Ovary (tissue), 9 donors: ENCODE results near the gene LIN9. TPM values are rescaled to one million over a fixed set of nuclear protein-coding genes. Genes with fewer than 3 reads are reported as not detected.
"Not testable (repeated sequence)": the region's sequence is repeated elsewhere in the genome, so short reads cannot be mapped to it uniquely, and the experiment has no call there.

Source experiments
- DNase-seq, 5 donors: peaks; one replicate each; pipeline ENCODE4 v3.0.0-alpha.2; 2019 to 2020
- H3K27ac ChIP-seq, 2 donors: fragments of 200-600 bp; one replicate each; pipeline versions ENCODE4 v1.5.1 to v1.8.0; 2019 to 2022
- H3K27me3 ChIP-seq: fragments of 200-600 bp; one replicate; pipeline ENCODE4 v1.8.0; 2022
- H3K36me3 ChIP-seq: fragments of 200-600 bp; sonication (generic); one replicate; pipeline ENCODE4 v1.5.1; 2019
- H3K4me1 ChIP-seq: one replicate; pipeline ENCODE4 v1.8.1; 2013; ENCODE audit warnings: mild to moderate bottlenecking, moderate library complexity; ENCODE audit not compliant: insufficient read depth
- H3K4me3 ChIP-seq: fragments of 200-600 bp; sonication (generic); one replicate; pipeline ENCODE4 v1.5.1; 2017
- H3K9me3 ChIP-seq, 2 donors: fragments of 200-600 bp in 1 of 2; sonication (generic) in 1 of 2; one replicate each; pipeline versions ENCODE4 v1.5.1 to v1.8.1; 2013 to 2019; ENCODE audit warnings: mild to moderate bottlenecking in 1 of 2, moderate library complexity in 1 of 2
- CTCF ChIP-seq, 3 donors: fragments of 450-650 bp in 2 of 3; fragments of 200-600 bp in 1 of 3; IDR thresholded peaks; one replicate each; pipeline versions ENCODE4 v1.5.1 to v1.8.0; 2016 to 2022; ENCODE audit warnings: antibody characterized with exemption in 3 of 3, mild to moderate bottlenecking in 1 of 3
- EP300 ChIP-seq: sonication (generic); formaldehyde crosslinking; IDR thresholded peaks from one replicate; pipeline ENCODE4 v1.6.1; 2017; ENCODE audit warnings: antibody characterized with exemption
- POLR2A ChIP-seq: fragments of 450-650 bp; IDR thresholded peaks from one replicate; pipeline ENCODE4 v1.6.1; 2017; ENCODE audit warnings: antibody characterized with exemption, mild to moderate bottlenecking, moderate library complexity
- WGBS, 3 donors: extraction: QIAGEN DNeasy Blood & Tissue Kit in 1 of 3; methylation state at CpG; one replicate each; pipeline versions ENCODE4 v1.1.5 to v1.1.7; 2013 to 2017; 5-methylcytosine and 5-hydroxymethylcytosine counted together
- intact Hi-C, 4 donors: fragments of 100-400 bp; cut with DNase I; formaldehyde crosslinking; loops; one replicate each; pipeline versions ENCODE4 v1.11.0 to v1.15.1; 2022 to 2023
- polyA plus RNA-seq, 2 donors: library from polyadenylated mRNA; stranded (reverse); fragments of 200-250 nt in 1 of 2; fragments of 350-450 nt in 1 of 2; fragmentation: Illumina TruSeq in 1 of 2; extraction: RNeasy Lipid Tissue Mini Kit (QIAGEN cat#74804) in 1 of 2; gene quantifications; one replicate each; pipeline ENCODE4 v1.2.3, GENCODE V29; 2013 to 2014
- total RNA-seq, 7 donors: library from RNA; depleted of rRNA in 2 of 7; stranded (reverse); fragments of >200 nt in 2 of 7; fragmentation: NEBNext Ultra II Directional in 3 of 7; extraction: Animal tissue kit (Norgen Biotek cat#: 25700) in 3 of 7; gene quantifications; one replicate each; pipeline versions ENCODE4 v1.1.0 to v1.2.4, GENCODE V29; 2016 to 2023
- donor health status: DM: no; HTN: no; CAD: no; lungs with moderate emphysema.
- donor health status: DM: no; HTN: no; CAD: no.
- donor health status: Bipolar disorder and iron deficiency.
- donor health status: DM: yes; HTN: yes; CAD: no.
- donor health status: DM: no; HTN: no; CAD: no.
- donor health status: DM: yes; HTN: yes; CAD: no.

Gene LIN9
- total and polyA plus RNA-seq, 9 donors = 3.1 to 8.6 (median 4.3) TPM

GRCh38 chr1:226253933-226254332 lies 55.0 kb downstream of the LIN9 start:
- intact Hi-C loops = no loop called here

GRCh38 chr1:226252841-226253240 lies 56.1 kb downstream of the LIN9 start:
- H3K27ac ChIP-seq, intact Hi-C loops, H3K4me3 ChIP-seq, DNase-seq, H3K4me1 ChIP-seq, H3K9me3 ChIP-seq, H3K27me3 ChIP-seq, H3K36me3 ChIP-seq: not testable (repeated sequence)
- WGBS, 3 donors = 94 to 99% (median 95%) methylated on average over 7 of the region's 7 CpGs

More at GRCh38 chr1:226253933-226254332, 55.0 kb downstream of the LIN9 start:
- H3K4me1 ChIP-seq = peaks cover 1% of the 10 kb centered on the region
- H3K9me3 ChIP-seq = no peaks in the 10 kb centered on the region
- TF ChIP-seq POLR2A = no peak
- no peak for TF ChIP-seq EP300
- TF ChIP-seq CTCF (IDR thresholded peaks at IDR 0.05) = no peak
- H3K36me3 ChIP-seq = no peaks in the 10 kb centered on the region
- H3K27ac ChIP-seq = no peak overlapping the region
- no peak overlapping the region for H3K4me3 ChIP-seq
- 94 to 97% (median 96%) methylated on average over 4 of the region's 4 CpGs for WGBS, 3 donors
- no peak for DNase-seq
- no peaks in the 10 kb centered on the region for H3K27me3 ChIP-seq

GRCh38 chr1:226250511-226250910 lies 58.5 kb downstream of the LIN9 start:
- no peaks in the 10 kb centered on the region for H3K9me3 ChIP-seq
- H3K4me3 ChIP-seq = no peak overlapping the region
- no peaks in the 10 kb centered on the region for H3K36me3 ChIP-seq
- no peaks in the 10 kb centered on the region for H3K27me3 ChIP-seq
- intact Hi-C loops = no loop called here
- TF ChIP-seq CTCF (IDR thresholded peaks at IDR 0.05) (no peak), EP300 (no peak), POLR2A (no peak)
- no peak overlapping the region for H3K27ac ChIP-seq
- WGBS, 3 donors = 98 to 100% (median 100%) methylated on average over 1 of the region's 1 CpG
- DNase-seq = no peak
- peaks cover 3% of the 10 kb centered on the region for H3K4me1 ChIP-seq

- Histone ChIP-seq H3K36me3 (no peaks in the 10 kb centered on the region), H3K4me1 (peaks cover 3% of the 10 kb centered on the region), H3K4me3 (no peak overlapping the region), H3K27me3 (no peaks in the 10 kb centered on the region), H3K27ac (no peak overlapping the region), H3K9me3 (no peaks in the 10 kb centered on the region)
- intact Hi-C loops = no loop called here
- TF ChIP-seq CTCF (IDR thresholded peaks at IDR 0.05) (no peak), EP300 (no peak), POLR2A (no peak)
- WGBS, 3 donors = 31 to 41% (median 33%) methylated on average over 3 of the region's 3 CpGs
- no peak for DNase-seq
Observed at GRCh38 chr1:226248796-226249195, 60.2 kb downstream of the LIN9 start.

GRCh38 chr1:226248091-226248490 lies 60.9 kb downstream of the LIN9 start:
- H3K27me3 ChIP-seq = no peaks in the 10 kb centered on the region
- no peak overlapping the region for H3K4me3 ChIP-seq
- no peak for DNase-seq
- peak overlapping the region in 1 of 2 donors; percentile 58 for H3K27ac ChIP-seq
- H3K4me1 ChIP-seq = peaks cover 3% of the 10 kb centered on the region
- H3K36me3 ChIP-seq = no peaks in the 10 kb centered on the region
- intact Hi-C loops = no loop called here
- no peaks in the 10 kb centered on the region for H3K9me3 ChIP-seq
- 7 to 15% (median 10%) methylated on average over 2 of the region's 2 CpGs for WGBS, 3 donors
- TF ChIP-seq EP300 (no peak), CTCF (IDR thresholded peaks at IDR 0.05) (no peak), POLR2A (no peak)
